Heart left ventricle (tissue), 16 donors: ENCODE measurements around the gene KCNJ10. TPM values are rescaled to one million over a fixed set of nuclear protein-coding genes. Genes with fewer than 3 reads are reported as not detected.

Experiments used
- ATAC-seq, 4 donors: fragments of 200-7000 bp; cut with Tn5 transposase; one replicate each; pipeline ENCODE4 v1.9.1; 2020 to 2022; ENCODE audit warnings: moderate library complexity in 4 of 4, mild to moderate bottlenecking in 3 of 4, moderate number of reproducible peaks in 1 of 4
- DNase-seq, 5 donors: peaks; one replicate each; pipeline ENCODE4 v3.0.0-alpha.2; 2020
- H3K27ac ChIP-seq, 12 donors: fragments of 200-600 bp; sonication (generic) in 4 of 12; one replicate each; pipeline versions ENCODE4 v1.5.0 to v1.8.0; 2016 to 2022; ENCODE audit warnings: mild to moderate bottlenecking in 2 of 12
- H3K27me3 ChIP-seq, 9 donors: fragments of 200-600 bp; sonication (generic) in 2 of 9; one replicate each; pipeline versions ENCODE4 v1.5.1 to v1.8.0; 2016 to 2022; ENCODE audit warnings: mild to moderate bottlenecking in 3 of 9
- H3K36me3 ChIP-seq, 9 donors: fragments of 200-600 bp; sonication (generic) in 2 of 9; one replicate each; pipeline versions ENCODE4 v1.5.0 to v1.8.0; 2018 to 2022; ENCODE audit warnings: mild to moderate bottlenecking in 2 of 9
- H3K4me1 ChIP-seq, 12 donors: fragments of 200-600 bp; sonication (generic) in 4 of 12; one replicate each; pipeline versions ENCODE4 v1.5.0 to v1.8.0; 2016 to 2022; ENCODE audit warnings: mild to moderate bottlenecking in 3 of 12
- H3K4me3 ChIP-seq, 12 donors: fragments of 200-600 bp; sonication (generic) in 4 of 12; one replicate each; pipeline versions ENCODE4 v1.5.0 to v1.8.0; 2017 to 2022; ENCODE audit warnings: mild to moderate bottlenecking in 9 of 12, moderate library complexity in 4 of 12
- H3K9me3 ChIP-seq, 12 donors: fragments of 200-600 bp; sonication (generic) in 4 of 12; one replicate each; pipeline versions ENCODE4 v1.5.0 to v1.8.0; 2016 to 2022; ENCODE audit warnings: mild to moderate bottlenecking in 1 of 12
- CTCF ChIP-seq, 12 donors: fragments of 200-600 bp; sonication (generic) in 4 of 12; IDR thresholded peaks; one replicate each; pipeline versions ENCODE4 v1.5.0 to v1.8.0; 2018 to 2022; ENCODE audit warnings: antibody characterized with exemption in 12 of 12, mild to moderate bottlenecking in 5 of 12
- POLR2A ChIP-seq, 2 donors: fragments of 450-650 bp; IDR thresholded peaks; one replicate each; pipeline ENCODE4 v1.6.1; 2017; ENCODE audit warnings: antibody characterized with exemption in 2 of 2, mild to moderate bottlenecking in 2 of 2, moderate library complexity in 2 of 2
- WGBS, 4 donors: extraction: QIAGEN DNeasy Blood & Tissue Kit in 2 of 4; methylation state at CpG; one replicate each; pipeline versions ENCODE4 v1.1.5 to v1.1.7; 2013 to 2018; 5-methylcytosine and 5-hydroxymethylcytosine counted together
- intact Hi-C, 10 donors: fragments of 100-400 bp; cut with DNase I; formaldehyde crosslinking; loops; one replicate each; pipeline versions ENCODE4 v1.11.1 to v1.14.2; 2022
- polyA plus RNA-seq, 2 donors: library from polyadenylated mRNA; stranded (reverse); fragments of 200-250 nt; gene quantifications; one replicate each; pipeline ENCODE4 v1.2.3, GENCODE V29; 2013
- total RNA-seq, 9 donors: library from RNA; depleted of rRNA in 2 of 9; stranded (reverse); fragments of >200 nt in 2 of 9; fragmentation: NEBNext Ultra II Directional in 3 of 9; extraction: Animal tissue kit (Norgen Biotek cat#: 25700) in 3 of 9; gene quantifications; one replicate each; pipeline versions ENCODE4 v1.1.0 to v1.2.4, GENCODE V29; 2016 to 2023
- donor health status: ischemic (EF 13 %, LVEDD 7.1; RV severe dilation, severe dysfunction).
- donor health status: healthy with polysubstance abuse.
- donor health status: DM: no; HTN: yes; CAD: no.
- donor health status: DM: no; HTN: no; CAD: no.
- donor health status: ischemic (EF 25% LVEDD 6.9; RV normal size, moderate dysfunction).
- donor health status: ischemic (EF 25% LVEDD 5.7; RV mildly dilated, moderate dysfunction).
- donor health status: healthy.
- donor health status: DM: yes; HTN: yes; CAD: no.
- donor health status: ischemic (EF 35%, LVEDD 5.7; RV mildly dilated, moderate dysfunction).
- donor health status: nonischemic (EF 11% LVEDD 7.7; RV severe dilation, severe dysfunction).
- donor health status: DM: yes; HTN: yes; CAD: no.
- donor health status: PGD.
- donor health status: ischemic (EF 29% LVEDD 5.4; RV normal size, mild dysfunction).
- donor health status: nonischemic (EF 23%, LVEDD 6.1; RV moderate dilation, normal function).

Gene KCNJ10
- total and polyA plus RNA-seq, 11 donors = 0.08 to 1.1 (median 0.48) TPM; not detected in 8

GRCh38 chr1:160068225-160068624, 1.7 kb downstream of the KCNJ10 start:
- H3K9me3 ChIP-seq = no peaks in the 10 kb centered on the region
- peaks cover 0 to 11% (median 0%) of the 10 kb centered on the region in 9 donors for H3K27me3 ChIP-seq
- no peak overlapping the region for H3K27ac ChIP-seq
- DNase-seq = no peak
- no peak overlapping the region for H3K4me3 ChIP-seq
- intact Hi-C loops = no loop called here
- TF ChIP-seq CTCF (IDR thresholded peaks at IDR 0.05) = no peak
- TF ChIP-seq POLR2A (IDR thresholded peaks at IDR 0.05) = no peak
- H3K36me3 ChIP-seq = no peaks in the 10 kb centered on the region
- ATAC-seq = no peak
- 59 to 73% (median 71%) methylated on average over 2 to 5 of the region's 5 CpGs for WGBS, 4 donors
- peaks cover 0 to 22% (median 6%) of the 10 kb centered on the region in 12 donors for H3K4me1 ChIP-seq

GRCh38 chr1:160066829-160067745, 2.9 kb downstream of the KCNJ10 start:
- H3K27me3 ChIP-seq = peaks cover 0 to 12% (median 0%) of the 10 kb centered on the region in 9 donors
- 52 to 64% (median 59%) methylated on average over 6 of the region's 6 CpGs for WGBS, 4 donors
- DNase-seq (no peak), ATAC-seq (no peak)
- no peaks in the 10 kb centered on the region for H3K9me3 ChIP-seq
- H3K27ac ChIP-seq = no peak overlapping the region
- no peaks in the 10 kb centered on the region for H3K36me3 ChIP-seq
- no peak for TF ChIP-seq POLR2A (IDR thresholded peaks at IDR 0.05)
- TF ChIP-seq CTCF (IDR thresholded peaks at IDR 0.05) = no peak
- no peak overlapping the region for H3K4me3 ChIP-seq
- peaks cover 0 to 23% (median 6%) of the 10 kb centered on the region in 12 donors for H3K4me1 ChIP-seq
- intact Hi-C loops = no loop called here

- Histone ChIP-seq H3K4me3 (no peak overlapping the region), H3K36me3 (no peaks in the 10 kb centered on the region), H3K4me1 (peaks cover 0 to 14% (median 0%) of the 10 kb centered on the region in 12 donors), H3K27me3 (peaks cover 0 to 10% (median 0%) of the 10 kb centered on the region in 9 donors), H3K9me3 (no peaks in the 10 kb centered on the region), H3K27ac (no peak overlapping the region)
- no peak for DNase-seq
- intact Hi-C loops = no loop called here
- ATAC-seq = no peak
- TF ChIP-seq CTCF (IDR thresholded peaks at IDR 0.05) (no peak), POLR2A (IDR thresholded peaks at IDR 0.05) (no peak)
- WGBS, 4 donors = 37 to 54% (median 44%) methylated on average over 3 of the region's 3 CpGs
These were observed 5.2 kb downstream of the KCNJ10 start for GRCh38 chr1:160064746-160065145.

- Histone ChIP-seq H3K27me3 (peaks cover 0 to 10% (median 0%) of the 10 kb centered on the region in 9 donors), H3K4me1 (peaks cover 0 to 14% (median 0%) of the 10 kb centered on the region in 12 donors), H3K4me3 (no peak overlapping the region), H3K27ac (no peak overlapping the region), H3K9me3 (no peaks in the 10 kb centered on the region), H3K36me3 (no peaks in the 10 kb centered on the region)
- TF ChIP-seq POLR2A (IDR thresholded peaks at IDR 0.05) (no peak), CTCF (IDR thresholded peaks at IDR 0.05) (no peak)
- intact Hi-C loops = no loop called here
- 85 to 91% (median 89%) methylated on average over 3 of the region's 3 CpGs for WGBS, 4 donors
- ATAC-seq (no peak), DNase-seq (no peak)
These were observed 5.8 kb downstream of the KCNJ10 start for GRCh38 chr1:160064164-160064563.
